PC-3 (cell line): ENCODE data around the gene FBXO24. TPM values are rescaled to one million over a fixed set of nuclear protein-coding genes. Genes with fewer than 3 reads are reported as not detected.

Experiments
- ATAC-seq: fragments of 200-7000 bp; cut with Tn5 transposase; 2 replicates; pipeline ENCODE4 v1.9.1; 2020; ENCODE audit warnings: mild to moderate bottlenecking, moderate library complexity
- BruUV-seq: library from RNA; stranded (reverse); fragments of 400-500 nt; replicated peaks from 2 replicates; lab custom pipeline; 2021; lab: Mats Ljungman, UMichigan
- CTCF ChIA-PET: fragments of 300-600 bp; sonication (Branson Sonifier 250); formaldehyde crosslinking; loops from one replicate; lab custom pipeline; 2022; ENCODE audit warnings: antibody characterized with exemption; lab: Charles Lee
- POLR2A ChIA-PET: fragments of 300-600 bp; sonication (Branson Sonifier 250); formaldehyde crosslinking; loops from one replicate; lab custom pipeline; 2022; ENCODE audit warnings: antibody characterized with exemption; ENCODE audit not compliant: unreplicated experiment; lab: Charles Lee
- DNase-seq: peaks from one replicate; pipeline ENCODE4 v3.0.0-alpha.2; 2015
- H2AFZ ChIP-seq: fragments of 300-600 bp; sonication (generic); 2 replicates; pipeline ENCODE4 v1.6.0; 2016; ENCODE audit warnings: antibody characterized with exemption, low read length
- H3F3A ChIP-seq: fragments of 300-600 bp; sonication (generic); one replicate; pipeline ENCODE4 v1.6.0; 2017; ENCODE audit warnings: antibody characterized with exemption, low read length, control low read depth, mild to moderate bottlenecking; ENCODE audit not compliant: unreplicated experiment
- H3K27ac ChIP-seq: fragments of 300-600 bp; sonication (generic); 2 replicates; pipeline ENCODE4 v1.5.1; 2016; ENCODE audit warnings: mild to moderate bottlenecking, low read length
- H3K27me3 ChIP-seq: fragments of 300-600 bp; sonication (generic); 2 replicates; pipeline ENCODE4 v1.6.1; 2016; ENCODE audit warnings: low read length, mixed read lengths
- H3K36me3 ChIP-seq: fragments of 300-600 bp; sonication (generic); 2 replicates; pipeline ENCODE4 v1.6.1; 2016; ENCODE audit warnings: low read depth, mixed run types, low read length, mixed read lengths
- H3K4me1 ChIP-seq: fragments of 300-600 bp; sonication (generic); 2 replicates; pipeline ENCODE4 v1.5.1; 2016; ENCODE audit warnings: low read length; ENCODE audit not compliant: insufficient read depth
- H3K4me2 ChIP-seq: fragments of 300-600 bp; sonication (generic); 2 replicates; pipeline ENCODE4 v1.6.0; 2016; ENCODE audit warnings: low read length
- H3K4me3 ChIP-seq: fragments of 300-600 bp; sonication (generic); 2 replicates; pipeline ENCODE4 v1.5.1; 2016; ENCODE audit warnings: mild to moderate bottlenecking, low read length, mixed read lengths
- H3K79me2 ChIP-seq: fragments of 300-600 bp; sonication (generic); 2 replicates; pipeline ENCODE4 v1.6.1; 2017; ENCODE audit warnings: low read length, mixed read lengths
- H3K9ac ChIP-seq: fragments of 300-600 bp; sonication (generic); 2 replicates; pipeline ENCODE4 v1.6.0; 2016; ENCODE audit warnings: mild to moderate bottlenecking, low read length
- H3K9me2 ChIP-seq: fragments of 300-600 bp; sonication (generic); replicated peaks from 2 replicates; pipeline ENCODE4 v1.6.1; 2016; ENCODE audit warnings: mixed run types, low read length, mixed read lengths
- H3K9me3 ChIP-seq: fragments of 300-600 bp; sonication (generic); 2 replicates; pipeline ENCODE4 v1.6.1; 2016; ENCODE audit warnings: low read length, mixed read lengths
- H4K20me1 ChIP-seq: fragments of 300-600 bp; sonication (generic); 2 replicates; pipeline ENCODE4 v1.6.1; 2016; ENCODE audit warnings: low read length, mixed read lengths
- CTCF ChIP-seq: fragments of 300-600 bp; sonication (generic); conservative IDR thresholded peaks from 2 replicates; pipeline ENCODE4 v1.5.1; 2017; ENCODE audit warnings: antibody characterized with exemption, low read depth, mild to moderate bottlenecking, low read length
- EZH2 ChIP-seq: fragments of 300-600 bp; sonication (generic); IDR thresholded peaks from one replicate; pipeline ENCODE4 v1.6.1; 2017; ENCODE audit warnings: antibody characterized with exemption, mild to moderate bottlenecking, low read length; ENCODE audit not compliant: unreplicated experiment
- EZH2phosphoT487 ChIP-seq: fragments of 300-600 bp; sonication (generic); IDR thresholded peaks from 2 replicates; pipeline ENCODE4 v1.6.1; 2018; ENCODE audit warnings: mild to moderate bottlenecking, antibody characterized with exemption, low read length, borderline replicate concordance
- intact Hi-C: fragments of 100-400 bp; cut with micrococcal nuclease; formaldehyde crosslinking; loops from 2 replicates; pipeline ENCODE4 v1.9.0; 2023
- total RNA-seq: library from RNA; depleted of rRNA; stranded (reverse); fragments of >200 nt; gene quantifications from 2 replicates; pipeline ENCODE4 v1.2.3, GENCODE V29; 2014

Gene FBXO24
- total RNA-seq, 1 experiment from 2014 or later = 0.40 TPM

- Histone ChIP-seq H3K27ac (no peak overlapping the region), H3K4me2 (peak overlapping the region; percentile 37), H3K36me3 (no peaks in the 10 kb centered on the region), H4K20me1 (no peaks in the 10 kb centered on the region), H3K4me3 (no peak overlapping the region), H2AFZ (peak overlapping the region; percentile 59), H3K27me3 (no peaks in the 10 kb centered on the region), H3K79me2 (no peaks in the 10 kb centered on the region), H3F3A (no peaks in the 10 kb centered on the region), H3K9ac (no peak overlapping the region), H3K9me2 (no peaks in the 10 kb centered on the region), H3K9me3 (no peaks in the 10 kb centered on the region), H3K4me1 (no peaks in the 10 kb centered on the region)
- ATAC-seq (peak; percentile 70), DNase-seq (peak; percentile 14)
- TF ChIP-seq CTCF (peak; percentile 33; the same call in 1 of the 2 replicates), EZH2phosphoT487 (no peak)
- BruUV-seq = no TSS peak
- ChIA-PET CTCF (interaction anchor here (0.5 to 1.0 kb wide), 3 partner anchors 21 to 83 kb away, joined by 3 to 10 read pairs (median 5); partner anchors contain the start of gene MOSPD3), POLR2A (interaction anchor here (0.6 kb wide), 2 partner anchors 19 to 40 kb away, joined by 3 read pairs; partner anchors contain the start of gene GNB2)
- intact Hi-C loops = no loop called here
Observed at GRCh38 chr7:100632951-100633717, 47.0 kb downstream of the FBXO24 start.

- Histone ChIP-seq H3K27me3 (no peaks in the 10 kb centered on the region), H3K9me3 (no peaks in the 10 kb centered on the region), H3K79me2 (no peaks in the 10 kb centered on the region), H3K27ac (no peak overlapping the region), H3K36me3 (no peaks in the 10 kb centered on the region), H3K4me2 (no peak overlapping the region), H3K4me3 (no peak overlapping the region), H3K9ac (no peak overlapping the region), H3K9me2 (no peaks in the 10 kb centered on the region), H3K4me1 (no peaks in the 10 kb centered on the region), H2AFZ (no peak overlapping the region), H3F3A (no peaks in the 10 kb centered on the region), H4K20me1 (no peaks in the 10 kb centered on the region)
- CTCF ChIA-PET = no interaction called here
- intact Hi-C loops = no loop called here
- TF ChIP-seq EZH2phosphoT487 = no peak
- TF ChIP-seq CTCF = no peak
- no peak for TF ChIP-seq EZH2
- ATAC-seq (no peak), DNase-seq (no peak)
- BruUV-seq = no TSS peak
- POLR2A ChIA-PET = no interaction called here
Observed at GRCh38 chr7:100639995-100640516, 53.9 kb downstream of the FBXO24 start.
